GM21737 (cell line): ENCODE data around the gene CANX.

ENCODE experiments used
- ATAC-seq: cut with Tn5 transposase; IDR thresholded peaks from one replicate; pipeline ENCODE4 v1.9.1; 2021; ENCODE audit warnings: mild to moderate bottlenecking, moderate library complexity; ENCODE audit not compliant: unreplicated experiment

The CANX gene

GRCh38 chr5:179749857-179750508 lies 51.2 kb downstream of the CANX start:
- no peak for ATAC-seq

GRCh38 chr5:179753971-179754370 lies 55.2 kb downstream of the CANX start:
- ATAC-seq: no peak

- ATAC-seq: no peak
These were observed 56.3 kb downstream of the CANX start for GRCh38 chr5:179755022-179755421.

- no peak for ATAC-seq
These were observed 60.2 kb downstream of the CANX start for GRCh38 chr5:179758955-179759354.

GRCh38 chr5:179759581-179760551 lies 61.1 kb downstream of the CANX start:
- no peak for ATAC-seq

- peak; percentile 52 for ATAC-seq
These were observed 63.5 kb downstream of the CANX start for GRCh38 chr5:179762079-179762780.

- no peak for ATAC-seq
These were observed 64.0 kb downstream of the CANX start for GRCh38 chr5:179762781-179763176.

GRCh38 chr5:179763215-179763945 lies 64.6 kb downstream of the CANX start:
- ATAC-seq: peak; percentile 63

GRCh38 chr5:179764056-179764455 lies 65.3 kb downstream of the CANX start:
- ATAC-seq: no peak

- ATAC-seq: no peak
These were observed 66.6 kb downstream of the CANX start for GRCh38 chr5:179765400-179765799.

- ATAC-seq: no peak
These were observed 67.4 kb downstream of the CANX start for GRCh38 chr5:179766021-179766725.

GRCh38 chr5:179766726-179767455 lies 68.1 kb downstream of the CANX start:
- no peak for ATAC-seq

GRCh38 chr5:179767496-179768100 lies 68.8 kb downstream of the CANX start:
- no peak for ATAC-seq

GRCh38 chr5:179768326-179769085 lies 69.7 kb downstream of the CANX start:
- ATAC-seq: no peak

- ATAC-seq: no peak
These were observed 70.5 kb downstream of the CANX start for GRCh38 chr5:179769271-179769670.

GRCh38 chr5:179769796-179770195 lies 71.0 kb downstream of the CANX start:
- no peak for ATAC-seq

GRCh38 chr5:179771311-179771895 lies 72.6 kb downstream of the CANX start:
- ATAC-seq: no peak

- no peak for ATAC-seq
These were observed 73.6 kb downstream of the CANX start for GRCh38 chr5:179772351-179772750.
